Renal pelvis (tissue), 12 donors: Measurements from ENCODE around the gene ORC3. TPM values are rescaled to one million over a fixed set of nuclear protein-coding genes. Genes with fewer than 3 reads are reported as not detected.

Experiments used
- DNase-seq: peaks from one replicate; pipeline ENCODE4 v3.0.0-alpha.2; 2013
- long read RNA-seq, 16 experiments: transcript quantifications; one replicate each; lab custom pipeline, GENCODE V29; 2026
- polyA plus RNA-seq, 3 donors: library from polyadenylated mRNA; unstranded; fragments of 120-200 nt; gene quantifications; one replicate each; pipeline ENCODE4 v1.2.1, GENCODE V29; 2013; ENCODE audit not compliant: insufficient read length in 3 of 3

Gene ORC3
- 10 to 100 TPM; 37.2 to 41.2 (median 38.3) TPM for polyA plus RNA-seq
- long read RNA-seq, donor 1, partial matches to known transcripts: 0 of 4 reads
- long read RNA-seq, donor 1, other reads (novel, unspliced or antisense): 0 of 4 reads
- long read RNA-seq, donor 2, partial matches to known transcripts: 50 of 96 reads
- long read RNA-seq, donor 2, other reads (novel, unspliced or antisense): 40 of 96 reads
- long read RNA-seq, donor 3, partial matches to known transcripts: 6 of 33 reads
- long read RNA-seq, donor 3, other reads (novel, unspliced or antisense): 23 of 33 reads
- long read RNA-seq, donor 4, partial matches to known transcripts: 0 of 5 reads
- long read RNA-seq, donor 4, other reads (novel, unspliced or antisense): 0 of 5 reads
- long read RNA-seq, donor 5, partial matches to known transcripts: 0 of 29 reads
- long read RNA-seq, donor 5, other reads (novel, unspliced or antisense): 26 of 29 reads
- long read RNA-seq, donor 6, partial matches to known transcripts: 0 of 5 reads
- long read RNA-seq, donor 6, other reads (novel, unspliced or antisense): 0 of 5 reads
- long read RNA-seq, donor 7, partial matches to known transcripts: 6 of 8 reads
- long read RNA-seq, donor 7, other reads (novel, unspliced or antisense): 0 of 8 reads
- long read RNA-seq, donor 8, partial matches to known transcripts: 0 of 26 reads
- long read RNA-seq, donor 8, other reads (novel, unspliced or antisense): 23 of 26 reads
- long read RNA-seq, donor 9, partial matches to known transcripts: 0 of 9 reads
- long read RNA-seq, donor 9, other reads (novel, unspliced or antisense): 0 of 9 reads
- long read RNA-seq, donor 10, partial matches to known transcripts: 0 of 7 reads
- long read RNA-seq, donor 10, other reads (novel, unspliced or antisense): 0 of 7 reads
- long read RNA-seq, donor 11, transcript ORC3-201 (20 exons, 2,501 nt): major isoform, 7 of 7 reads
- long read RNA-seq, donor 11, partial matches to known transcripts: 0 of 7 reads
- long read RNA-seq, donor 11, other reads (novel, unspliced or antisense): 0 of 7 reads
- long read RNA-seq, donor 12, transcript ORC3-202 (20 exons, 2,512 nt): major isoform, 5 of 24 reads
- long read RNA-seq, donor 12, partial matches to known transcripts: 16 of 24 reads
- long read RNA-seq, donor 12, other reads (novel, unspliced or antisense): 0 of 24 reads
- long read RNA-seq, donor 13, partial matches to known transcripts: 0 of 19 reads
- long read RNA-seq, donor 13, other reads (novel, unspliced or antisense): 17 of 19 reads
- long read RNA-seq, donor 14, partial matches to known transcripts: 6 of 13 reads
- long read RNA-seq, donor 14, other reads (novel, unspliced or antisense): 0 of 13 reads
- long read RNA-seq, donor 15, transcript ORC3-202 (20 exons, 2,512 nt): major isoform, 5 of 6 reads
- long read RNA-seq, donor 15, partial matches to known transcripts: 0 of 6 reads
- long read RNA-seq, donor 15, other reads (novel, unspliced or antisense): 0 of 6 reads
- long read RNA-seq, donor 16, partial matches to known transcripts: 0 of 8 reads
- long read RNA-seq, donor 16, other reads (novel, unspliced or antisense): 0 of 8 reads

- peak; percentile 95 for DNase-seq
Measured at GRCh38 chr6:87589693-87590416, at the start of gene ORC3, which contains the start of gene RARS2. ORC3 (plus strand) TSS chr6:87590135; CDS start chr6:87590169, 34 bp downstream. RARS2 (minus strand) TSS chr6:87589987; CDS start chr6:87589957, 30 bp downstream.

DNA sequence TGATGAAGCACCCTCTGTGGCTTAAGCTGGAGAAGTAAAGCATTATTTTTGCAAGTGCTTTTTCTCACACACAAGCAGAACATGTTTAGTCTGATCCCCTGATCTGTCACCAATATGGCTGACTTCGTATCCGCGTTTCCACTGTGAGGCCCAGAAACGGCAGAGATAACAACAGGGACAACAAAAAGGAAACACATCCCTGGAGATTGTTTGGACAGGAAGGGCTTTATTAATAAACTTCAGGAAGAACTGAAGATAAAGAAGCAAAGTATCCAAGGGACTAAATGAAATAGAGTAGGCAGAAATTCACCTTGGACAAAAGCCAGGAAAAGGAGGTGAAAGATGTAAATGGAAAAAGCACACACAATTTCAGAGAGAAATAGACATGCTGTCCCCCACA, 49.4 kb upstream of the ORC3 start:
- peak; percentile 5 for DNase-seq

DNA sequence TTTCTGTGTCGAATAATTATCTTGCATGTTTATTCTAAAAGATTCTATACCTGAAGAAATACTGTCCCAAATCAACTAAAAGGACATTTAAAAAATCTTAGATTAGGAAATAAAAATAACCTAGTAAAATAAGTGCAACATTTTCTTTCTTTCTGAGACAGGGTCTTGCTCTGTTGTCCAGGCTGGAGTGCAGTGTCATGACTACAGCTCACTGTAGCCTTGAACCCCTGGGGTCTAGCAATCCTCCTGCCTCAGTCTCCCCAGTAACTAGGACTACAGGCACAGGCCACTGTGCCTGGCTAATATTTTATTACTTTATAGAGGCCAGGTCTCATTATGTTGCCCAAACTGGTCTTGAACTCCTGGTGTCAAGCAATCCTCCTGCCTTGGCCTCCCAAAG, 48.9 kb upstream of the ORC3 start:
- DNase-seq: no peak

- DNase-seq: no peak
Measured at GRCh38 chr6:87541744-87542143, 48.2 kb upstream of the ORC3 start.

GRCh38 chr6:87543696-87544473, 46.0 kb upstream of the ORC3 start:
- DNase-seq: no peak

- DNase-seq: no peak
Measured at GRCh38 chr6:87544474-87544735, 45.5 kb upstream of the ORC3 start.

DNA sequence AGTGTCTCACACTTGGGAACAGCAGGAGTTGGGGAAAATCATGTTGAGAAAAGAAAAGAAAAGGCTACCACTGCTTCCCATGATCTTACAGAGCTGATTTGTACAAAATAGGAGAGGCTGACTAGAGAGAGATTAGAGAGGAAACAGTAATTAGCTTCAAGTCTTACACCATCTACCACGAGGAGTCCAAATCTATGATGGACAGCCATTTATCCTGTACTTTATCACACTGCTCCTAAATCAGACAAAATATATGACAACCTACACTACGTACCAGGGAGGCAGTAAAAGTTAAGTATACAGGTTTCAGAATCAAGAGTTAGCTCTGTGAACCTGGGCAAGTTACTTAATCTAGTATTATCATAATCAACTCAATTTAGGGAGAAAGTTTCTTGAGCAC, 38.1 kb upstream of the ORC3 start:
- DNase-seq: no peak

GRCh38 chr6:87553159-87553765, 36.7 kb upstream of the ORC3 start:
- no peak for DNase-seq

DNA sequence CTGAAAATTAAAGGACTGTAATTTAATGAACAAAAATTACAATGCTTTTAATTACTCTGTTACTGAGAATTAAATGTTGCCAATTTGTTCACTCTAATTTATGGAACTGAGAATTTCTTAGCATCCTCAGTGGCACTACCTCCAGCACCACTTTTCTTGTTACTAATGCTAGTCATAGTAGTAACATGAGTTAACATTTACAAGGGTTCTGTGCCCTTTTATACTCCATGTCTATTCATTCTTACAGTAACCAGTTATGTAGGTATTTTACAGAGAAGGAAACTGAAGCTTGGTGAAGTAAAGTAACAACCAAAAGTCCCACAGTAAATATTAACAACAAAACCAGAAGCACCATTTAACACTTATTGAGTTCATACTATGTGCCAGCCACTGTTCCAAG, 34.4 kb upstream of the ORC3 start:
- DNase-seq: no peak

DNA sequence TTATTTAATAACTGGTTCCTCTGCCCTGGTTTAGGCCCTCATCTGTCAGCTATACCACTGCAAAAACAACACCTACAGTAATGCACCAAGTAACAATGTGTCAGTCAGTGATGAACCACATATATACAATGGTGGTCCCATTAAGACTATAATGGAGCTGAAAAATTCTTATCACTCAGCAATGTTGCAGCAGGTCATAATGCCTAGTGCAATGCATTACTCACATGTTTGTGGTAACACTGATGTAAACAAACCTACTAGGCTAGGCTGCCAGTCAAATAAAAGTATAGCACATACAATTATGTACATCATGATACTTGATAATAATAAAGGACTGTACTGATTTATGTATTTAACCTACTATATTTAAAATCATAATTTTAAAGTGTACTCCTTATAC, 31.5 kb upstream of the ORC3 start:
- no peak for DNase-seq

DNA sequence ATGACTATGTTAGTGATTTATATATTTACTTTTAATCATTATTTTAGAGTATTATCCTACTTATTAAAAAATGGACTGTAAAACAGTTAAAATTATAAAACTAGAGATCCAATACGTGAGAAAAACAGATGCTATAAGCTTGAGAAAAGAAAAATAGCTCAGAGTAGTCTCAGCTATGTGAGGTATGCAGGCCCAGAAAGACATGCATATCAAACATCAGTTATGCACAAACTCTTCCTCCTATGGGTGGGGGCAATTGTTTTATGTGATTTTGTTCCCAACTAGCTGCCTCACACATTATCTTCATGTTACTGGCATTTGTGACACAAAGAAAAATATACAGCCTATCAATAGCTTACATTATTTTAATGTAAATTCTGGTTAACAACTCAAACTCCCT, 28.9 kb upstream of the ORC3 start:
- no peak for DNase-seq

- DNase-seq: no peak
Measured at GRCh38 chr6:87572021-87572420, 17.9 kb upstream of the ORC3 start.

GRCh38 chr6:87572883-87573282, 17.1 kb upstream of the ORC3 start:
- no peak for DNase-seq

DNA sequence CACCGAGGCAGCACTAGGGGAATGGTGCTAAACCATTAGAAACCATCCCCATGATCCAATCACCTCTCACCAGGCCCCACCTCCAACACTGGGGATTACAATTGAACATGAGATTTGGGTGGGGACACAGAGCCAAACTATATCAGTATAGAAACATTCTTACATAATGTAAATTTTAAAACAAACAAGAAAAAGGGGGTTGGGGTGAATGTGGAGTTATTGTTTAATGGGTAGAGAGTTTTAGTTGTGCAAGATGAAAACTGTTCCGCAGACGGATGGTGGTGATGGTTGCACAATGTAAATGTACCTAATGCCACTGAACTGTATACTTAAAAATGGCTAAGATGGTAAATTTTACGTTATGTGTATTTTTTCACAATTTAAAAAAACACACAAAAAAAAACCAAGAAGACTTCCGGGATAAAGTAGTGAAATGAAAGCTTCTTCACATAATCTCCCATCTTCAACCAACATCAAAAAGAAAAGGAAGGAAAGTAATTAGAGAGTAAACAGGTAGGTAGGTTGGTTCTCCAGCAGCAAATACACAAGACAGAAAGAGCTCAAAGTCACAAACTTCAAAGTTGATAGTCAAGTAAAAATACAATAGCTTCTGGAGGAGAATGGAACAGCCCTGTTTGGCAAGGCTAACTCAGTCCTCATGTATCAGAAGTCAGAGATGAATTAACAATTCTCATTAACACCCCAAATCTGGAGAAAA, 16.5 kb upstream of the ORC3 start:
- DNase-seq: no peak

DNA sequence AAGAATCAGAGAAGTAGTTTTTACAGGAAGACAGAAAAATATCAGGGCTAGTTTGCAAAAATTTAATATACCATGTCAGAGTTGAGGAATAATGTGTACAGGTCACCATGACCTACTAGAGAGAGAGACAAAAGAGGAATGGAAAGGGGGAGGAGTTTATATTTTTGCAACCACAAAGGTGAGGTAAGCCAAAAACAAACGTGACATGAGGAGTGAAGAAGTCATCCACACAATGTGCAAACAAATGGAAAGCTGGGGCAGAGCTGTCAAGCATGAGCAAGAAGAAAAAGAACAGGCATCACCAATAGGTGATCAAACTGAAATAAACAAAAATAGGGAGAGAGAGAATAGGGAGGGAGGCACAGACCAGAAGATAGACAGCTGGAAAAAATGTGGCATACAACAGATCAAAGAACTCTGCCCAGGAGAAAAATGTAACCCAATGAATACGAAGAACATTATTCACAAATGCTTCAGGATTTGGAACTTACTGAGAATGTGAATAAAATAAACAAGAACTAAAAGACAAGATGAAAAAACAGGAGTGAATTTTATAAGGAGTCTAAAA, 15.6 kb upstream of the ORC3 start:
- DNase-seq: no peak

DNA sequence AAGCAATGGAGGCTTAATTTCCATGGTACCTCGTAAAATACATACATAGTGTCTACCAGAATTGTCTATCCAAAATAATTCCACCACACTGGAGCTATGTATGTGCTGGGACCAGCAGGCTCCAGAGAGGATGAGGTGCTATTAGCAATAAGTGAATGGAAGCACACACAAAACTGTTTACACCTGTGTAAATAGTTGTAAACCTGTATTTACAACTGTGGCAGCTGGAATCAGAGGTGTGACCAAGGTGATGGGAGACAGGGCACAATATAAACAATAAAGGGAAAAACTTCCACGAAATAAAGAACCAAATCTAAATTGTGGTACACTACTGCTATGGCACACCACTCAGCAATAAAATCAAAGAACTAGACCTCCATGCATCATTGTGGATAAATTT, 14.5 kb upstream of the ORC3 start:
- no peak for DNase-seq

DNA sequence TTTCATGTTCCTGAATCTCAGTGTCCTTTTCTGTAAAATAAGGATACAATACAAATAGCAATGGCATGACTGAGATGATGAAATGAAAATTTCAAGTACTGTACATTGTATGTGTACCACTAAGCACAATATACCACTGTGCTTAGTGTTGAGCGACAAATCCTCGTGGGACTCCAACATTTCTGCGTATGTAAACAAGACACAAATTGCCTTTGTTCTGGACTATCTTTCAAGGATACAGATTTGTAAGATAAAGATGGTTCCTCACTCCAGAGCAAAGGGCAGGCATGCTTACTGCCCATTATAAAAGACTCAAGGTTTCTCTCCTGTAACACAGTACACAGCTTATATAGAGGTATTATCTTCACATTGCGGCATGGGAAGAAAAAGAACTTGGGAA, 6.1 kb upstream of the ORC3 start:
- no peak for DNase-seq

DNA sequence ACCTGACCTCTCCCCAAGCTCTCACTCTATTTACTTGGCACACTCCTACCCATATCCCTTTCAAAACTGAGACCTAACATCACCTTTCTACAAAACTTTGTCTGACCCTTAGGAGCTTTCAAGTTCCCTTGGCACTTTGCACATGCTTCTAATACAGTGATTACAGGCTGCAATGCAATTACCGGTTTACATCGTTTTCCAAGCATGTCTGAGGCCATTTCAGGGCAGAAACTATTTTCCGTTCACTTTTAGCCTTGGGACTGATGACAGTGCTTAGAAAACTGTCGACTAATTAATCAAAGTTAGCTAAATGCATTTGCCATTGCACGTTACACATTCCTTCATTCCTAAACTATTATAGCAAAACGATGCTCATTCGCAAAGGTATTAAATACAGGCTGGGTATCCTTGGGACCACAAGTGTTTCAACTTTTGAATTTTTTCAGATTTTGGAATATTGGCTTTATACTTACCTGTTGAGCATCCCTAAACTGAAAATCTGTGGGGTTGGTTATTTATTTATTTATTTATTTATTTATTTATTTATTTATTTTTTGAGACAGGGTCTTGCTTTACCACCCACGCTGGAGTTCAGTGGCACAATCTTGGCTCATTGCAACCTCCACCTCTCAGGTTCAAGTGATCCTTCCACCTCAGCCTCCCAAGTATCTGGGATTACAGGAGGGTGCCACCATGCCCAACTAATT, 3.4 kb upstream of the ORC3 start:
- DNase-seq: no peak
